Heart right ventricle (tissue), 16 donors: ENCODE data around the gene SCMH1. TPM values are rescaled to one million over a fixed set of nuclear protein-coding genes. Genes with fewer than 3 reads are reported as not detected.

Experiments used
- ATAC-seq, 8 donors: fragments of 200-7000 bp; cut with Tn5 transposase; one replicate each; pipeline ENCODE4 v1.9.1; 2020; ENCODE audit warnings: mild to moderate bottlenecking in 8 of 8, moderate library complexity in 8 of 8, moderate number of reproducible peaks in 1 of 8
- DNase-seq, 2 donors: peaks; one replicate each; pipeline ENCODE4 v3.0.0-alpha.2; 2020
- H3K27ac ChIP-seq, 10 donors: fragments of 200-600 bp; sonication (generic) in 2 of 10; one replicate each; pipeline versions ENCODE4 v1.5.0 to v1.8.0; 2020 to 2022; ENCODE audit warnings: mild to moderate bottlenecking in 3 of 10
- H3K27me3 ChIP-seq, 7 donors: fragments of 200-600 bp; one replicate each; pipeline ENCODE4 v1.8.0; 2021 to 2022; ENCODE audit warnings: mild to moderate bottlenecking in 2 of 7
- H3K36me3 ChIP-seq, 9 donors: fragments of 200-600 bp; sonication (generic) in 1 of 9; one replicate each; pipeline versions ENCODE4 v1.5.0 to v1.8.0; 2020 to 2022; ENCODE audit warnings: mild to moderate bottlenecking in 2 of 9
- H3K4me1 ChIP-seq, 9 donors: fragments of 200-600 bp; sonication (generic) in 1 of 9; one replicate each; pipeline versions ENCODE4 v1.5.0 to v1.8.0; 2020 to 2022; ENCODE audit warnings: mild to moderate bottlenecking in 4 of 9
- H3K4me3 ChIP-seq, 10 donors: fragments of 200-600 bp; sonication (generic) in 2 of 10; one replicate each; pipeline versions ENCODE4 v1.5.0 to v1.8.0; 2020 to 2022; ENCODE audit warnings: mild to moderate bottlenecking in 7 of 10, moderate library complexity in 2 of 10
- H3K9me3 ChIP-seq, 11 donors: fragments of 200-600 bp in 10 of 11; sonication (generic) in 2 of 11; one replicate each; pipeline versions ENCODE4 v1.5.0 to v1.8.0; 2013 to 2022; ENCODE audit warnings: mild to moderate bottlenecking in 2 of 11, control low read depth in 1 of 11, moderate library complexity in 1 of 11
- CTCF ChIP-seq, 9 donors: fragments of 200-600 bp; sonication (generic) in 2 of 9; IDR thresholded peaks; one replicate each; pipeline versions ENCODE4 v1.5.0 to v1.8.0; 2021 to 2022; ENCODE audit warnings: antibody characterized with exemption in 9 of 9, mild to moderate bottlenecking in 5 of 9, moderate library complexity in 1 of 9
- WGBS, 2 donors: extraction: QIAGEN DNeasy Blood & Tissue Kit; methylation state at CpG; one replicate each; pipeline ENCODE4 v1.1.7; 2013; ENCODE audit warnings: inconsistent platforms in 1 of 2; 5-methylcytosine and 5-hydroxymethylcytosine counted together
- intact Hi-C, 10 donors: fragments of 100-400 bp; cut with DNase I; formaldehyde crosslinking; loops; one replicate each; pipeline versions ENCODE4 v1.11.1 to v1.14.2; 2022
- polyA plus RNA-seq, 2 donors: library from polyadenylated mRNA; stranded (reverse); fragments of 200-250 nt; gene quantifications; one replicate each; pipeline ENCODE4 v1.2.3, GENCODE V29; 2013
- total RNA-seq, 10 donors: library from RNA; stranded (reverse); fragmentation: NEBNext Ultra II Directional in 3 of 10; extraction: Animal tissue kit (Norgen Biotek cat#: 25700) in 3 of 10; gene quantifications; one replicate each; pipeline versions ENCODE4 v1.2.1 to v1.2.4, GENCODE V29; 2021 to 2023
- donor health status: Arrhythmogenic right ventricular cardiomyopathy.
- donor health status: ischemic (EF 13 %, LVEDD 7.1; RV severe dilation, severe dysfunction).
- donor health status: healthy with polysubstance abuse.
- donor health status: DM: no; HTN: yes; CAD: no.
- donor health status: DM: no; HTN: no; CAD: no.
- donor health status: ischemic (EF 25% LVEDD 6.9; RV normal size, moderate dysfunction).
- donor health status: ischemic (EF 25% LVEDD 5.7; RV mildly dilated, moderate dysfunction).
- donor health status: healthy.
- donor health status: DM: yes; HTN: yes; CAD: no.
- donor health status: Ischemic cardiomyopathy.
- donor health status: ischemic (EF 35%, LVEDD 5.7; RV mildly dilated, moderate dysfunction).
- donor health status: nonischemic (EF 11% LVEDD 7.7; RV severe dilation, severe dysfunction).
- donor health status: DM: yes; HTN: yes; CAD: no.
- donor health status: PGD.
- donor health status: ischemic (EF 29% LVEDD 5.4; RV normal size, mild dysfunction).
- donor health status: nonischemic (EF 23%, LVEDD 6.1; RV moderate dilation, normal function).

Gene SCMH1
- total and polyA plus RNA-seq, 12 donors, result 29.6 to 53.5 (median 43.8) TPM

DNA sequence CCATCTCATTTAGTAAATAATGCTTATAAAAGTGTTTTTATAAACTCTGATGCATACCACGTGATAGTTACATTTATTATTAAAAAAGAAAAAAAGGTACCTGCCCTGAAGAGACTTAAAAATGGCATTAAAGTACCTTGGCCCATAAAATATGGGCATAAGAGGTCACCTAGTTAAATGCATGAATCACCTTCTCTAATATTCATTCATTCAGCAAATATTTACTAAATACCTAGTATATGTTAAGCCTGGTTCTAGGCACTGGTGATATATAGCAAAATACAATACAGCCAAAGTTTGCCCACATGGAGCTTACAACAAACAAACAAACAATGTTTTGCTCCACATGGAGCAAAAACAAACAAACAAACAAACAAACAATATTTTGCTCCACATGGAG, 87.0 kb downstream of the SCMH1 start:
- TF ChIP-seq CTCF (IDR thresholded peaks at IDR 0.05), result no peak
- H3K27me3 ChIP-seq, result no peaks in the 10 kb centered on the region
- intact Hi-C loops, result no loop called here
- 89 to 100% methylated on average over 1 of the region's 1 CpG for WGBS, 2 donors
- ATAC-seq (no peak), DNase-seq (no peak)
- no peak overlapping the region for H3K4me3 ChIP-seq
- no peak overlapping the region for H3K27ac ChIP-seq
- no peaks in the 10 kb centered on the region for H3K9me3 ChIP-seq
- H3K4me1 ChIP-seq, result peaks cover 0 to 34% (median 17%) of the 10 kb centered on the region in 9 donors
- peaks cover 0 to 26% (median 0%) of the 10 kb centered on the region in 9 donors for H3K36me3 ChIP-seq

DNA sequence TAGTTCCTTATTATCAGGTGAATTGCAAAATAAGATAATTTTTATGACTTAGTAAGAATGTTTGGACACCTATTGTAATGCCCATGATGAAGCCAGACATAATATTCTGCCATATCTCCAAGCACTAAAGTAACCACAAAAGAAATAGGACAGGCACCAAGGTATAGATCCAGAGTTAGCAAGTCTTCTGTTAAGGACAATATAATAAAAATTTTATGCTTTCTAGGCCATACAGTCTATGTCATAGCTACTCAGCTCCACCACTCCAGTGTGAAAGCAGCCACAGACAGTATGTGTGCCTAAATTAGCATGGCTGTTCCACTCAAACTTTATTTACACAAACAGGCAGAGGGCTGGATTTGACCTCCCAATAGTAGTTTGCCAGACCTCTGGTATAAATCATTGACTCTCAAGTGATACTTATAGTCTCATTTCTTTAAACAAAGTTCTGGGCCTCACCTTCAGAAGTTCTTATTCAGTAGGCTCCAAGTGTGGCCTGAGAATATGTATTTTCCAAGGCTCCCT, 88.3 kb downstream of the SCMH1 start:
- no peak for TF ChIP-seq CTCF (IDR thresholded peaks at IDR 0.05)
- peak overlapping the region in 1 of 10 donors; percentile 82 for H3K27ac ChIP-seq
- H3K4me3 ChIP-seq, result no peak overlapping the region
- intact Hi-C loops, result loop anchor here in 1 of 10 donors (5.0 kb wide), 1 partner anchor 83 kb away; no protein-coding TSS in a partner anchor
- peaks cover 0 to 37% (median 0%) of the 10 kb centered on the region in 9 donors for H3K36me3 ChIP-seq
- no peaks in the 10 kb centered on the region for H3K9me3 ChIP-seq
- no peak for ATAC-seq
- peaks cover 0 to 34% (median 17%) of the 10 kb centered on the region in 9 donors for H3K4me1 ChIP-seq
- no peaks in the 10 kb centered on the region for H3K27me3 ChIP-seq
- DNase-seq, result no peak

DNA sequence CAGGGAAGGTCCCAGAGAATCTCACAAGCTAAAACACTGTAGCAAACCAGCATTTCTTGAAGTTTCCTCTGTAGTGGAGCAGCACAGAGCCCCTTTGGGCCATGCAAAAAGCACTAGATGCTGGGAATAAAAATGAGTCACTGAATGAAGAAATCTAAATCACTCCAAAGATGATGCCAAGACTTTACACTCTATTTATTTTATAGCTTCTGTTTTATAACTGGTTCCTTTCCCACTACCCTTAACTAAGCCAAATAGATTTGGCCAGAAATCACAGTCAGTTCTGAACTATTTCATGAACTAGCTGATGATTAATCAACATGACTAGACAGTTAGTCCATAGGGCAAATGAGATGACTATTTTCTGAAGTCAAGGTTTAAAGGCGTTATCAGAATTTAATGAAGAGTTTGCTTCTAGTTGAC, 89.5 kb downstream of the SCMH1 start:
- H3K27me3 ChIP-seq, result no peaks in the 10 kb centered on the region
- intact Hi-C loops, result loop anchor here in 1 of 10 donors (5.0 kb wide), 1 partner anchor 85 kb away; no protein-coding TSS in a partner anchor
- H3K27ac ChIP-seq, result peak overlapping the region in 4 of 10 donors; percentile 28 to 82 (median 38)
- TF ChIP-seq CTCF (IDR thresholded peaks at IDR 0.05), result no peak
- ATAC-seq (peak in 6 of 8 donors; percentile 40 to 77 (median 52)), DNase-seq (no peak)
- peaks cover 0 to 40% (median 0%) of the 10 kb centered on the region in 9 donors for H3K36me3 ChIP-seq
- no peak overlapping the region for H3K4me3 ChIP-seq
- 69 to 77% methylated on average over 1 of the region's 1 CpG for WGBS, 2 donors
- H3K9me3 ChIP-seq, result no peaks in the 10 kb centered on the region
- H3K4me1 ChIP-seq, result peaks cover 0 to 27% (median 17%) of the 10 kb centered on the region in 9 donors

DNA sequence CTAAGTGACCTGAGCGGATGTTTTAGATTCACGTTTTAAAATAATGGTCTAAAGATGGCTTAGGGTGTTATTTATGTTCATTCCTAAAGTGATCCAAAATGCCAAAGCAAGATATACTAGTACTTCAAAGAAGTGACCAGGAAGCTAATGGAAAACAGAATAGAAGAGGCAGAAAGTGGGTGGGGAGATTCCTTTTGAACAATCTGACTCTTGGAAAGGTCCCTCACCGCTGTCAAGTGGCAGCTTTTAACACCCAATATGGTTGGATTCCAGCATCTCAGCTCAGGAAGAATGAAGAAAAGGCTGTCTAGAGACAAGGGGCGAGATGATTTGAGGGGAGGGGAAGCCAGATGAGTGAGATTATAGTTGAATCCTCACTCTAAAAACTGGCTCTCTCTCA, 90.3 kb downstream of the SCMH1 start:
- 61 to 73% methylated on average over 4 of the region's 4 CpGs for WGBS, 2 donors
- Histone ChIP-seq H3K27ac (peak overlapping the region in 3 of 10 donors; percentile 30 to 82 (median 46)), H3K4me3 (no peak overlapping the region), H3K9me3 (no peaks in the 10 kb centered on the region), H3K4me1 (peaks cover 0 to 27% (median 17%) of the 10 kb centered on the region in 9 donors), H3K36me3 (peaks cover 0 to 43% (median 0%) of the 10 kb centered on the region in 9 donors), H3K27me3 (no peaks in the 10 kb centered on the region)
- DNase-seq (no peak), ATAC-seq (peak in 1 of 8 donors; percentile 11)
- no peak for TF ChIP-seq CTCF (IDR thresholded peaks at IDR 0.05)
- intact Hi-C loops, result loop anchor here in 1 of 10 donors (5.0 kb wide), 1 partner anchor 85 kb away; no protein-coding TSS in a partner anchor
